Peyer's patch (tissue), 4 donors: ENCODE results near the gene PLD5. TPM values are rescaled to one million over a fixed set of nuclear protein-coding genes. Genes with fewer than 3 reads are reported as not detected.

Experiments
- DNase-seq, 3 donors: peaks; one replicate each; pipeline ENCODE4 v3.0.0-alpha.2; 2017 to 2019
- H3K27ac ChIP-seq, 4 donors: fragments of 200-600 bp; sonication (generic); one replicate each; pipeline ENCODE4 v1.5.1; 2016 to 2019
- H3K27me3 ChIP-seq, 2 donors: fragments of 200-600 bp; sonication (generic); one replicate each; pipeline ENCODE4 v1.5.1; 2019
- H3K36me3 ChIP-seq, 3 donors: fragments of 200-600 bp; sonication (generic); one replicate each; pipeline ENCODE4 v1.5.1; 2016 to 2019
- H3K4me1 ChIP-seq, 4 donors: fragments of 200-600 bp; sonication (generic); one replicate each; pipeline ENCODE4 v1.5.1; 2016 to 2019
- H3K4me3 ChIP-seq, 4 donors: fragments of 200-600 bp; sonication (generic); 1 replicate in 3 of 4; 2 replicates in 1 of 4; pipeline ENCODE4 v1.5.1; 2016 to 2019; ENCODE audit warnings: mild to moderate bottlenecking in 1 of 4
- H3K9me3 ChIP-seq, 4 donors: fragments of 200-600 bp; sonication (generic); one replicate each; pipeline ENCODE4 v1.5.1; 2016 to 2019; ENCODE audit warnings: mild to moderate bottlenecking in 1 of 4
- CTCF ChIP-seq, 6 experiments: fragments of 450-650 bp in 4 of 6; fragments of 200-600 bp in 2 of 6; sonication (generic) in 1 of 6; IDR thresholded peaks; one replicate each; pipeline ENCODE4 v1.5.1; 2017 to 2019; ENCODE audit warnings: antibody characterized with exemption in 6 of 6, mild to moderate bottlenecking in 3 of 6, moderate library complexity in 1 of 6
- POLR2A ChIP-seq, 2 donors: fragments of 450-650 bp; IDR thresholded peaks; one replicate each; pipeline ENCODE4 v1.5.1; 2017; ENCODE audit warnings: antibody characterized with exemption in 2 of 2, mild to moderate bottlenecking in 2 of 2, moderate library complexity in 2 of 2
- total RNA-seq, 4 donors: library from RNA; depleted of rRNA; stranded (reverse); fragments of >200 nt; gene quantifications; one replicate each; pipeline ENCODE4 v1.1.0, GENCODE V29; 2016

The PLD5 gene
- total RNA-seq, 4 donors from 2014 or later, result 0.67 TPM; not detected in 3

GRCh38 chr1:242241936-242242335, 282.6 kb downstream of the PLD5 start:
- Histone ChIP-seq H3K9me3 (no peaks in the 10 kb centered on the region), H3K27me3 (no peaks in the 10 kb centered on the region), H3K4me3 (no peak overlapping the region), H3K27ac (no peak overlapping the region), H3K36me3 (no peaks in the 10 kb centered on the region), H3K4me1 (no peaks in the 10 kb centered on the region)
- TF ChIP-seq CTCF (IDR thresholded peaks at IDR 0.05) (no peak), POLR2A (IDR thresholded peaks at IDR 0.05) (no peak)
- no peak for DNase-seq

GRCh38 chr1:242240691-242241090, 283.8 kb downstream of the PLD5 start:
- Histone ChIP-seq H3K27me3 (no peaks in the 10 kb centered on the region), H3K36me3 (no peaks in the 10 kb centered on the region), H3K27ac (no peak overlapping the region), H3K4me1 (no peaks in the 10 kb centered on the region), H3K9me3 (no peaks in the 10 kb centered on the region), H3K4me3 (no peak overlapping the region)
- no peak for TF ChIP-seq POLR2A (IDR thresholded peaks at IDR 0.05)
- no peak for TF ChIP-seq CTCF (IDR thresholded peaks at IDR 0.05)
- no peak for DNase-seq

GRCh38 chr1:242240077-242240476, 284.4 kb downstream of the PLD5 start:
- no peak overlapping the region for H3K27ac ChIP-seq
- no peak overlapping the region for H3K4me3 ChIP-seq
- DNase-seq, result no peak
- TF ChIP-seq POLR2A (IDR thresholded peaks at IDR 0.05) (no peak), CTCF (IDR thresholded peaks at IDR 0.05) (no peak)
- no peaks in the 10 kb centered on the region for H3K36me3 ChIP-seq
- H3K9me3 ChIP-seq, result no peaks in the 10 kb centered on the region
- no peaks in the 10 kb centered on the region for H3K4me1 ChIP-seq
- no peaks in the 10 kb centered on the region for H3K27me3 ChIP-seq

GRCh38 chr1:242239398-242239797, 285.1 kb downstream of the PLD5 start:
- no peaks in the 10 kb centered on the region for H3K4me1 ChIP-seq
- H3K4me3 ChIP-seq, result no peak overlapping the region
- no peaks in the 10 kb centered on the region for H3K9me3 ChIP-seq
- no peaks in the 10 kb centered on the region for H3K36me3 ChIP-seq
- DNase-seq, result no peak
- no peaks in the 10 kb centered on the region for H3K27me3 ChIP-seq
- TF ChIP-seq CTCF (IDR thresholded peaks at IDR 0.05) (no peak), POLR2A (IDR thresholded peaks at IDR 0.05) (no peak)
- H3K27ac ChIP-seq, result no peak overlapping the region

GRCh38 chr1:242237051-242237450, 287.4 kb downstream of the PLD5 start:
- H3K9me3 ChIP-seq, result no peaks in the 10 kb centered on the region
- TF ChIP-seq CTCF (IDR thresholded peaks at IDR 0.05), result no peak
- TF ChIP-seq POLR2A (IDR thresholded peaks at IDR 0.05), result no peak
- no peaks in the 10 kb centered on the region for H3K27me3 ChIP-seq
- no peaks in the 10 kb centered on the region for H3K4me1 ChIP-seq
- DNase-seq, result no peak
- H3K36me3 ChIP-seq, result no peaks in the 10 kb centered on the region
- H3K4me3 ChIP-seq, result no peak overlapping the region
- H3K27ac ChIP-seq, result no peak overlapping the region

GRCh38 chr1:242228991-242229390, 295.5 kb downstream of the PLD5 start:
- Histone ChIP-seq H3K4me3 (no peak overlapping the region), H3K27ac (no peak overlapping the region), H3K36me3 (no peaks in the 10 kb centered on the region), H3K27me3 (no peaks in the 10 kb centered on the region), H3K9me3 (no peaks in the 10 kb centered on the region), H3K4me1 (no peaks in the 10 kb centered on the region)
- no peak for DNase-seq
- no peak for TF ChIP-seq CTCF (IDR thresholded peaks at IDR 0.05)
- no peak for TF ChIP-seq POLR2A (IDR thresholded peaks at IDR 0.05)
